Hematopoietic multipotent progenitor cell treated with erythropoietin and hydrocortisone succinate and interleukin-3 and kit ligand, for 15 days (in vitro differentiated cells): ENCODE results near the gene EFEMP1.

Experiments
- DNase-seq: peaks from one replicate; pipeline ENCODE4 v3.0.0-alpha.2; 2015; ENCODE audit warnings: low spot score

Gene EFEMP1

GRCh38 chr2:55826246-55826645, 97.3 kb downstream of the EFEMP1 start:
- no peak for DNase-seq

DNA sequence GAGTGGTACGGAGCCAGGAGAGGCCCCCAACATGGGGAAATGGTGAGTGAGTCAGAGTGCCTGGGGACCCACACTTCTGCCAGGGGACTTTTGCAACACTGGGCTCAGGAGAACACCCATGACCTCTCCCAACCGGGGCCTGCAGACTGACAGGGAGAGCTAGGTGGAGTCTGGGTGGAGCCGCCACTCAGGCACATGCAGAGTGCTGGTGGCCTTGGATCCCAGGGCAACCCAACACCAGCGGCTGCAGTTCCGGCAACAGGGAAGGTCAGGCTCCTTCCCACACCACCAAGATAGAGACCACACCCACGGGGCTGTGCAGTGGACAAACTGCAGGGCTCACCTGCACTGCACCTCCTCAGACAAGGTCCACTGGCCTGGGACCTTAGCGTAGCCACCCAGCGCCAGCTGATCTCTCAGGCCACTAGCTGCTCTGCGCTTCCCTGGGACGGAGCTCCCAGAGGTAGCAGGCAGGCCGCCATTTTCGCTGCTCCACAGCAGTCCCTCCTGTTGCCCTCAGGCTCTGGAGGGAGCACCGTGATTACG, 99.0 kb downstream of the EFEMP1 start:
- no peak for DNase-seq
